Stimulated activated CD8-positive, alpha-beta memory T cell treated with anti-CD3 and anti-CD28 coated beads, Interleukin-15, amount 100 ng/mL, for 4 hours (primary cell): Measurements from ENCODE around the gene SHC2.
"Not testable (repeated sequence)": the region's sequence is repeated elsewhere in the genome, so short reads cannot be mapped to it uniquely, and the experiment has no call there.

ENCODE experiments used
- DNase-seq, 2 donors: peaks; one replicate each; pipeline ENCODE4 v3.0.0-alpha.2; 2020; ENCODE audit warnings: low read depth in 2 of 2

The SHC2 gene

DNA sequence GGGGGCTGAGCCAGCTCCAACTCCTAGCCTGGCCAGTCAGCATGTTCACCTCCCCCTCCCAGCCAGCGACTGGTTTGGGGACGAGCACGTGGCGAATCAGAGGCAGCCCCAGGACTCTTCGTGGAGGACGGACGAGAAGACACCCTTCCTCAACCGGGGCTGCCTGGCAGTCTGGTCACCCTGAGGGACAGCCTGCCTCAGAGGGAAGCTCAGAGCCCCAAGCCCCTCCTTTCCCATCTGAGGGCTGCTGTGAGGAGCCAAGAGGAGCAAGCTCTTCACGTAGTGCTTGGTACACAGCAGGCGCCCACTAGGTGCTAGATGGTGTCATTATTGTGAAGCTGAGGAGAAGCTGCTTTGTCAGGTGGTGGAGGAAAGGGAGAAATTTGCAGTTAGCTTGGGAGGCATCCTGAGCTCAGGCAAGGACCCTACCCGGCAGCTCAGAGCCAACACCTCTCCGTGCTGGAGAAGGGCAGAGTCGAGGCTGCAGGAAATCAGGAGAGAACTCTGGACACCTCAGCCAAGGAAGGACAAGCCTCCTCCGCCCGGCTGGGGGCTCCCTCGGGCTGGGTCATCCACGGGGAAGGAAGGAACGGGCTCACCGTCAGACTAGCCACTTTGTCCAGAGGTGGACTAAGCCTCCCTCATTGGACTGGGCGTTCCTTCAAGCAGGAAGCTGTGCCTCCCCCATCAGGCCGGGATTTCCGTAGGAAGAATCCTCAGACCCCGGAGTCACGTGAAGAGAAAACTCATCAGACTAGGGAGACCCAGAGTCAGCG lies 37.0 kb downstream of the SHC2 start:
- DNase-seq, result no peak

DNA sequence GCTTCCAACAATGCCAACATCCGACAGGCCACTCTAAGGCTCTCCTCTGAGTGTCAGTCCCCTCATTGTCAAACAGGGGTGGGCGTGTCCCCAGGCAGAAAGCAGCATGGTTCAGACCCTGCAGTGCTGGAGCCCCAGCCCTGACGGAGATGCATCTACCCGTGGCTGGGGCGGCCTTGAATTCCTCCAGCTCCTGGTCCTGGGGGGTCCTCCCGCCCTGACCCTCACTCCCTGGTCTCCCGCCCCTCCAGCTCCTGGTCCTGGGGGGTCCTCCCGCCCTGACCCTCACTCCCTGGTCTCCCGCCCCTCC lies 38.0 kb downstream of the SHC2 start:
- DNase-seq, result not testable (repeated sequence)

DNA sequence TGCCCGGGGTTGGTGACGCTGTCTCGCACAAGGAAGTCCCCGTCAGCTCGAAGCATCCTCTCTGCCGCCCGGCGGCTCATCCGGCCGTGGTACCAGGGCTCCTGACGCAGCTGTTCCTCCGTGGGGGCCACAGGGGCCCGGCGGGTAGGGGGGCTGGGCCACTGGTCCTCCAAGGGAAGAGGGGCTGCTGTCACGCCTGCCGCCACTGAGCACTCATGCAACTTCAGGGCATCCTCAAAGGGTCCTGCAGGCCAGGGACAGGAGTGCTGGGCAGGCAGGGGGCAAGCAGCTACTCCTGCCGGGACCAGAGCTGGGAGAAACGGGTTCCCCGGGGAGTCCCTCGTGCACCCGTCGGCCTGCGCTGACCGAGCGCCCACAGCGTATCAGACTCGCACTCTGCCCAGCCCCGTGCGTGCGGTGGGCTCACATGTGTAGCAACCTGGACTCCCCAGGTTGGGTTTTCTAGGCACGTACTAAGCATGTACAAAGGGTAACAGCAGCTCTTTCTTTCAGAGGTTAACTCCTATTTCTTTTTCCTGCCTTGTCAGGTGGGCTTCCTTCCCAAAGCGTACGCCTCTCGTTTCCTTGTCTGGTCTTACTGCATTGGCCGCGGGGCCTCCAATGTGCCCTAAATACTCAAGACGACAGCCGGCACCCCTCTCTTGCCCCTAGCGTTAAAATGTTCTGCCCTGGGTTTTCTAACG lies 38.5 kb downstream of the SHC2 start:
- no peak for DNase-seq

DNA sequence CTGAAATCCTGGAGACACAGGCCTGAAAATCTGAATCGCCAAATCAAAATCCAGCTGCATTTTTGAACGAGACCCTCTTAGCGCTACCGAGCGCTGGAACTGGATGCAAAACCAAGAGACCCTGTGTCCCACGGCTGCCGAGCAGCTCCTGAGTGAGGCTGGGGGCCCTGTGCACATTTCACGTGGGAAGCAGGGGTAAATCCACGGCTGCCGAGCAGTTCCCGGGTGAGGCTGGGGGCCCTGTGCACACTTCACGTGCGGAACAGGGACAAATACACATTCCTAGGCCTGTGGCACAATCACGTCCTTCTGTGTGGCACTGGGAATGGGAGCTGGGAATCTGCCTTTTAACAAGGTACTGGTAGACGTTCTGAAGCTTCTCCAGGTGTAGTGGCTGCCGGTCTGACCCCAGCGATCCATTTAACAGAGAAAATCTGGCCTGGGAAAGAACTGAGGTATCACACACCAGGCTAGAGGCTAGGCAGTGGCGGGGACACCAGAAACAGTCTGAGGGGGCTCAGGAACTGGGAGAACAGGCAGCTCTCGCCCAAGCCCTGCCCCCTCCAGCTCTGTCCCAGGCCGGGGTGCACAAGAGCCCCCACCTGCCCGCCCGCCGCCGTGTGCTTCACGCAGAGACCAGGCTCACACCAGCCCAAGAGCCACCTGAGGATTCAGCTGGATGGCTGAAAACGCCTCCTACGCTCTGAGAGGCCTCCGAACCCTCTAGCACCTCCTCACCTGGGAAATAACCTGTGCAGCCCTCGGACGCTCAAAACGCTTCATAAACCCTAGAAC lies 40.9 kb downstream of the SHC2 start:
- no peak for DNase-seq

DNA sequence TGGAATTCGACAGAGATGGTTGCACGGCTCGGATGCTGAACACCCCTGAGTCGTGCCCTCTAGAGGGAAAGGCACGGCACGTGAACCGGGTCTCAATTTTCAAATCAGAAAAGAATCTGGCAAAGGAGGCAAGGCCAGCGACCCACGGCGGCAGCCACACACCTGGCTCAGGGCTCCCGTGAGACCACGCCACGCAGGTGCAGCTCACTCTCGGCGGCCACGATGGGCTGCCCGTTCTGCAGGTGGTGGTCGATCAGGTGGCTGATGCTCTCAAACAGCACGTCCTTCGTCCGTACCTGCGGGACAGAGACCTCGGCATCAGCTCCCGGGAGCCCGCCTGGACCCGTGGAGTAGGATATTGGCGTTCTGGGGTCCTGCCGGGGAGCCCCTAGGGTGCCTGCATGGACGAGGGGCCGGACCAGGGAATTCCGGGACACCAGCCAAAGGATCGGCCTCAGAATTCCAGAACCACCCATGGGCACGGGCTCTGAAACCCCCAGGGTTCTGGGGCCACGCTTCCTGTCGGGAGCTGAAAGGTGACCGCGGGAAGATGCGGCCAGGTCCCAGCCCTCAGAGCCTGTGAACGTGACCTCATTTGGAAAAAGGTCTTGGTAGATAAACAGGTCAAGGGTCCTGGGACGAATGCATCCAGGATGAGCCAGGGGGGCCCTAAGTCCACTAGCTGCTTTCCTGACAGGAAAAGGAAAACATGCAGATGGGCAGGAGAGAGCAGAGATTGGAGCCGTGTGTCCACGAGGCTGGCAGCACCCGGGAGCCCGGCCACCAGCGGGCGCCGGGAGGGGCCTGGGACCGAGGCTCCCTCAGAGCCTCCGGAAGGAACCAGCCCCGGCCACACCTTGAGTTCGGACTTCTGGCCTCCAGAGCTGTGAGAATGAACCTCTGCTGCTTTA lies 41.8 kb downstream of the SHC2 start:
- no peak for DNase-seq

DNA sequence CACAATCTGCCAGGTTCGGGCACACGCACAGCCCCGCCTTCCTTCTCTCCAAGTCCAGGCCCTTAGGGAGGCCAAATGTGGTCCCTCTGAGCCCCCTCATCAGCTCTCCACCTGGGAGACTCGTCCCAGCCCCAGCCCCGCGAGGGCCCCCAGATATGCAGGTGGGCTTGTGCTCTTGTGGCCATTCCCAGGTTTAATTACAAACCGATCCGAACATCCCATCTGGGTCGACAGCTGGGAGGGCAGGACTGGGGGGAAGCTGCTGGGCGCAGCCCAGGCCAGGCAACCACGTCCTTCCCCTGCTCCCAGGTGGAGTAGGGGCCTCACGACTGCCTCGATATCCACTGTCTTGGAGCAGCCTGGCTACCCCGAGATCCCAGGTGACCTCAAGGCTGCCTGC lies 44.4 kb downstream of the SHC2 start:
- no peak for DNase-seq

DNA sequence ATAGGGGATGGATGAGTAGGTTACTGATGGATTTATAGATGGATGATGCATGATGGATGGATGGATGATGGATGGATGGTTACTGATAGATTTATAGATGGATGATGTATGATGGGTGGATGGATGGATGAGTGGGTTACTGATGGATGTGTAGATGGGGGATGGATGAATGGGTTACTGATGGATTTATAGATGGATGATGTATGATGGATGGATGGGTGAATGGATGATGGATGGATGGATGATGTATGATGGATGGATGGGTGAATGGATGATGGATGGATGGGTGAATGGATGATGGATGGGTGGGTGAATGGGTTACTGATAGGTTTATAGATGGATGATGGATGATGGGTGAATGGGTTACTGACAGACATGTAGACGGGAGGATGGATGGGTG lies 45.5 kb downstream of the SHC2 start:
- no peak for DNase-seq

DNA sequence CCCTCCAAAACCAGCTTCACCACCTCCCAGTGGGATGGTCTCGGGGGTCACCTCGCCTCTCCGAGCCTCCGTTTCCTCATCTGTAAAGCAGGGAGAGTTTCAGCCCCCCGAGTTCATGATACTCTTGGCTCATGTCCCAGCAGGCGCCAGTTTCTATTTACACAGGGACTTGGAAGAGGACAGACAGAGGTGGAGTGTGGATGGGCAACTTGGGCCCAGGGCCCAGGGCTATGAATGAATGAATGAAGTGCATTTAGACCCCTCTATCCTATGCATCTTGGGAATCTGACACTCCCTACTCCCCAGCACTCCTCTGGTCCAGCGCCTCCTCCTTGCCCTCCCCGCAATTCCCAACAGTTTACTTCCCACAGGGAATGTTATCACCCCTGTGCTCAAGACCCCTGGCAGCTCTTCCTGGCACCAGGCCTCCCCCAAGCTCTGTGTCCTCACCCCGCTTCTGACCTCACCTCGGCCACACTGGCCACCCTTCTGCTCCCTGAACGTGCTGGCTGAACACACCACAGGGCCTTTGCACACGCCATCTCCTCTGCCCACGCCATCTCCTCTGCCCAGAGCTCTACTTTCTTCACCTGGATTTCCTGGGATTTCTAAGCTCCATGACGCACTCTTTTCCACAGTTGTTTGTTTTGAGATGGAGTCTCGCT lies 46.9 kb downstream of the SHC2 start:
- no peak for DNase-seq

DNA sequence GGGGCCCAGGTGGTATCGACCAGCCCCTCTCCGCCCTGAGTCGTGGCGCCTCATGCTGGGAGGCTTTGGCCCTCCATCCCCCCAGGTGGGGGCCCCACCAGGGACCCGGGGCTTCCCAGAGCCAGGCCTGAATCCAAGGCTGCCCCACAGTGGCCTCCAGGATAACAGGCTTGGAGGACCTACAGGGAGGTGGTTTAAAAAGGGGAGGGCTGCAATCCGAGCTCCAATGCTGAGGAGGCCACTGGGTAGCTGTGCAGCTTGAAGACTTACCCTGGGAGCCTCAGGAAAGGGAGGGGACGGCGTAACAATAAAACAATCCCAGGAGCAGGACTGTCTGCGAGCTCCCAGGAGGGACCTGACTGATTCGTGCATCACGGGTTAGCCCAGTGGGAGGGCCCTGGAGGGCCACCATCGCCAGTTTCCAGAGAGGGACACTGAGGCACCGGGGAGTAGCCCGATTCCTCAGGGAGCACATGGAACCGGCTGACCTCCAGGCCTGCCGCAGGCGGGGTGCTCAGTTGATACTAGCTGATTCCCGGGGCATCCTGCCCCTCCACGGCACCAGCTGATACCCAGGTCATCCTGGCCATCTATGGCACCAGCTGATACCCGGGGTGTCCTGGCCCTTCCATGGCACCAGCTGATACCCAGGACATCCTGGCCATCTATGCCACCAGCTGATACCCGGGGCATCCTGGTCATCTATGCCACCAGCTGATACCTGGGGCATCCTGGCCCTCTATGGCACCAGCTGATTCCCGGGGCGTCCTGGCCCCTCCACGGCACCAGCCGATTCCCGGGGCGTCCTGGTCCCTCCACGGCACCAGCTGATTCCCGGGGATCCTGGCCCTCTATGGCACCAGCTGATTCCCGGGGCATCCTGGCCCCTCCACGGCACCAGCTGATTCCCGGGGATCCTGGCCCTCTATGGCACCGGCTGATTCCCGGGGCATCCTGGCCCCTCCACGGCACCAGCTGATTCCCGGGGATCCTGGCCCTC lies 48.2 kb downstream of the SHC2 start:
- no peak for DNase-seq

DNA sequence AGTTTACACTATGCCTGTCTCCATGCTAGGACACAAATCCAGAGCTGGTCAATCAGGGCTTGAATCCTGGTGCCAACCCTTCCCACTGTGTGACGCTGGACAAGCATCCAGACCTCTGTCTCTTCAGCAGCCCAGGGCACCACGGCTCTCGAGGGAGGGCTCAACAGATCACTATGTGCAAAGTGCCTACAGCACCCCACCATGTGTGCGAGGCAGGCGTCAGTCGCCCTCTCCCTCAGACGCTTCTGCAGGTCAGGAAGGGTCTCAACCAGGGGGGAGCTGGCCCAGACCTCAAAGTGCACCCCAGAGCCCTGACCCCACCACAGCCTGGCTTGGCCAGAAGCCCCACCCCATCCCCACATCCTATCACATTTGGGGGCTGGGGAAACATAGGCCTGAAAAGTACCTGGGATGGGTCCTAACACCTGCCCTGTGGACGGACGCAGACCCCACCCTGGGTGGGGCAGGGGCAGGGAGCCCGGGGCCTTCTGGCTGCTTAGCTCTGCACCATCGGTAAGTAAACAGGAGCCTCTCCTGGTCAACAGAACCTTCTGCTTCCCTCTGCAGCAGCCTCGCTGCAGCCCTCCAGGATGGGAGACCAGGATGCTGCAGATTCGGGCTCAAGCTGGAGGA lies 49.0 kb downstream of the SHC2 start:
- DNase-seq, result no peak

DNA sequence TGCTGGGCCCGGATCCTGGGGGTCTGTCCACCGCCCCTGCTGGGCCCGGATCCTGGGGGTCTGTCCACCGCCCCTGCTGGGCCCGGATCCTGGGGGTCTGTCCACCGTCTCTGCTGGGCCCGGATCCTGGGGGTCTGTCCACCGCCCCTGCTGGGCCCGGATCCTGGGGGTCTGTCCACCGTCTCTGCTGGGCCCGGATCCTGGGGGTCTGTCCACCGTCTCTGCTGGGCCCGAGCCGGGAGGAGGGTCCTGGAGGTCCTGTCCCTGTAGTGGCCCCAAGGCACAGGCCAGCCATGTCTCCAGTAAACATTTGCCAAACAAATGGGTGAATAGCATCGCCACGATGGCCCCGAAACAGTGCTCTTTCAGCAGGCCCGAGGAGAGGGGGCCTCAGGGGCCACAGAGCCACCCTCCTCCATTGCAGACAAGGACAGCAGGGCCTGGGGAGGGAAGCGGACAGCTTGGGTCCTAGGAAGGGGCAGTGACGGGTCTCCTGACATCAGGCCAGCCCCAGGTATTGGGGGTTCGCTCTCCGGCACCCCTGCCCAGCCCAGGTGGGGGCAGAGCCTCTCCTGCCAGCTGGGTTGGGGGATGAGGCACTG lies 49.6 kb downstream of the SHC2 start:
- DNase-seq, result not testable (repeated sequence)

DNA sequence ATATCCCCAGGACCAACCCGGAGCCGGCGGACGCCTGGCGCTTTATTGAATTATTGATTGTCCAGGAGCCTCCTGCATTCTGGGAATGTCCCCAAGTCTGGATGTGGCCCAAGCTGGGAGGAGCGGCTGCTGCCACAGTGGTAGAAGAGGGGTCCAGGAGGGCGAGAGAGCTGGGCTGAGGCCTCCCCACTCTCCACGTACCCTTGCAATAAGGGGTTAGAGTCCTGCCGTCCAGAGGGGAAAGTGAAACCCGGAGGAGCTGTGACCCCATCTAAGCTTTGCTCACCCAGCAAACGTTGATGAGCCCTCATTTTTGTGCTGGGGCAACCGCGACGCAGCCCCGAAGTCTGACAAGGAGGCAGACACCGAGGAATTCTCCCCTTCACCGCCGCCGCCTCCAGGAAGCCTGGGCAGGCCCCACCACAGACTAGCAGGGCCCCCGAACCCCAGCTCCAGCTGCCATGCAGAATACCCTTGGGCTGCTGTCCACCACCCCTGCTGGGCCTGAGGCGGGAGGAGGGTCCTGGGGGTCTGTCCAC lies 50.5 kb downstream of the SHC2 start:
- DNase-seq, result no peak

DNA sequence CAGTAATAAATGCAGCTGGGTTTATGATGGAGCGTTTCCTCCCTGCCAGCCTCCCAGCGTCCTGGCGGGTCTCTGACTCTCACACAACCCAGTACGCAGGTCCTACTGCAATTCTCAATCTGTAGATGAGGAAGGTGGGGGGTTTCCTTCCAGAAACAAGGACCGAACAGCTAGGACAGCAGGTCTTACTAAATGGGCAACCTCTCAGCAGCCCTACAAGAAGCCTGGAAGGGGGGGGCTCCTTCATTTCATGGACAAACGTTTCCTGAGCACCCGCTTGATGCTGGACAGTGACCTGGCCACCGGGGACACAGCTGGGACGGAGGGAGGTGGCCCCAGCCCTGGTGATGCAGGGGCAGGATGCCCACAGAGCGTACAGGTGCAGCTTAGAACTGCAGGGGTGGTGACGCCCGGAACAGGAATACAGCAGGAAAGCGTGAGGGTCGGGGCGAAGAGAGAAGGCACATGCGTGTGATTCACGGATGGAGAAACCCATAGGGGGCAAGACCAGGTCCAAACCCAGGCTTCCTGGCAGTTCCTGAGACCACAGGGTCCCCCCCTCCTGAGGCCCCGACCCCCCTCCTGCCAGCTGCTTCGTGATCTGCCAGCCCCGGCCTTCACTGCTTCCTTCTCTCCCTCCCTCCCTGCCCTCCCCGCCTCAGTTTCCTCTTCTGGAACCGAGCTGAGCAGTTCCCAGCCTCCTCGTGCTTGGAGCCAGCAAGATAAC lies 51.2 kb downstream of the SHC2 start:
- DNase-seq, result no peak

DNA sequence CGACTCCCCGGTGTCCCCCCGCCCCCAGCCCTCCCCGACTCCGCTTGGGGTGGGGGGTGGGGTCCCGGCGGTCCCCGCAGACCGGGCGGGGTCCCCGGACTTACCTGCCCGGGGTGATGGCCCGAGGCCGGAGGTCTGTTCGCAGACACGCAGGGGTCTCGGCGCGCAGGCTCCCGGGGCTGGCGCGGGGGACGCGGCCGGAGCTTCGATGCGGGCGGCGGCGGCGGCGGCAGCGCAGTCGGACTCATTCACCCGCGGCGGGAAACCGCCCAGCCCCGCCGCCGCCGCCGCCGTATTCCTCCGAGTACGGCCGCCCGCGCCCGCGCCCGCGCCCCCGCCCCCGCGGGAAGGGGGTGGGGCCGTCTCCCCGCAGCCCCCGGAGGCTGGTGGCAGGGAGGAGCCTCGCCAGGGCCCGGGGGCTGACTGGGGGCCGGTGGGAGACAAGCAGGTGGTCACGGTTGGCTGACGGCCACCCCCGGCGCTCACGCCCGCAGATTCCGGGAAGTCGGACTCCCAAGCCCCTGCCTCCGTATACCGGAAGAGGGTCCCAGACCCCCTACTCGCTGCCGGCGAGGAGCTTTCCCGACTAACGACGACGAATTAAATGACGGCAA lies 51.8 kb downstream of the SHC2 start, which contains the start of gene C2CD4C:
Gene C2CD4C, minus strand, starts transcription at position 246 of the 614 bp plus-strand sequence. CDS start 786 bp downstream, outside the sequence.
- no peak for DNase-seq

DNA sequence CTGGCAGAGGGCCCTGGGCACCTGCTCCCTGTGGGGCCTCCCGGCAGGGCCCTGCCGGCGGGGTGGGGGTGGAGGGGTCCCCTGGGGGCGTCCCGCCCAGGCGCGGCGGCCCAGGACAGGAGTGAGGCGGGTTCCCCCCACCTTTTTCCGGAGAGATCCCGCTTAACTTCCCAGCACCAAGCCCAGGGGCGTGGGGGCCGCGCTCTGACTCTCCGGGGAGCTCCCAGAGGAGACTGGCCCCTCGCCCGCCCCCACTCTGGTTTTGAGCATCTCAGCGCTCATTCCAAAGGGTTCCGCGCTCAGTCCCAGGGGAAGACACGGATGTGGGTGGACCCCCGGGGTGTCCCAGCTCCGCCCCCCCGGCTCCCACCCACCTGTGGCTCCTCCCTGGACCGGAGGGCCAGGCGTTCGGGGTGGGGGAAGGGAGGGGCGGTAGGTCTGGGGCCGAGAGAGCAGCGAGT lies 52.4 kb downstream of the SHC2 start:
- DNase-seq, result no peak

DNA sequence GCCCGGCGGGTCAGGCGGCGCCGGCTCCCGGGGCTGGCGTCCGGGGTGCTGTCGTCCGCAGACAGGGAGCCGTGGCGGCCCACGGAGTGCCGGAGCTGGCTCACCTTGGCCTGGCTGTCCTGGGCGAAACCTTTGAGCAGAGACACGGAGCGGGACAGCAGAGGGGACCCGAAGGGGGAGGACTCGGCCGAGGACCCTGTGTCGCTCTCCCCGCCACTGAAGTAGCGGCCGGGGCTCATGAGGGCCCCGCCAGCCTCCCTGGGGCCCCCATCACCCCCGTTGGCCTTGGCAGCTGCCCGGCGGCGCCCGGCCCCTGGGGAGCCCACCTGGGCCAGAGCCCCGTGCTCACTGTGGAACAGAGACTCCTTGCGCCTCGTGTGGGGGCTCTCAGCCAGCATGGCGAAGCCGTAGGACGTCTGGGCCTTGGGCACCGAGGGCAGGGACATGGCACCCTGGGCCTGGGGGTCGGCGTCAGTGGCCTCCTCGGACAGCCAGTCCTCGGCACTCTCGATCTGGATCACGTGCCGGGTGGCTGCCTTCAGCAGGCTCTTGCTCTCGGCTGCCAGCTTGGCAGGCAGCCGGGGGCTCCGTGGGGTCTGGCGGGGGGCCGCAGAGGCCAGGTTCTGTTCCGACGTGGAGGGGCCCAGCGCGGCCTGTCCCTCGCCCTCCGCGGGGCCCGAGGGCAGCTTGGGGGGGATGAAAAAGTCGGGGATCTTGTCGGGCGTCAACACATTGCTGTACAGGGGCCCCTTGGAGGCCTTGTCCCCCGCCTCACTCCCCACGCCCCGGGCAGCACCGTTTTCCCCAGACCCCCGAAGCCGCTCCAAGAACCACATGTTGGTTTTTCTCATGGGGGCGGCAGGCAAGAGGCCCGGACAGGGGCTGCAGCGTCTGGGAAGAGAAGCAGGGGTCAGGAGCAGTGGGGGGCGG lies 53.1 kb downstream of the SHC2 start:
- DNase-seq, result no peak
